ENCODE results near the gene SNCB.

- TF ChIP-seq POLR2AphosphoS5 (IDR thresholded peaks at IDR 0.05; ENCODE audit: low read depth, low read length) (no peak), CTCF (IDR thresholded peaks at IDR 0.05; ENCODE audit: control extremely low read depth in 1 of 3, insufficient read depth in 1 of 3, low read depth in 1 of 3, low read length in 3 of 3) (no peak)
Observed at GRCh38 chr5:176644294-176644693, 14.0 kb upstream of the SNCB start.
